OCI-M2 (cell line): ENCODE results near the gene RAB26.
"Not testable (repeated sequence)": the region's sequence is repeated elsewhere in the genome, so short reads cannot be mapped to it uniquely, and the experiment has no call there.

Experiments used
- DNase-seq: peaks from one replicate; lab custom pipeline; 2025; ENCODE audit not compliant: unreplicated experiment; lab: John Stamatoyannopoulos, UW

Gene RAB26

DNA sequence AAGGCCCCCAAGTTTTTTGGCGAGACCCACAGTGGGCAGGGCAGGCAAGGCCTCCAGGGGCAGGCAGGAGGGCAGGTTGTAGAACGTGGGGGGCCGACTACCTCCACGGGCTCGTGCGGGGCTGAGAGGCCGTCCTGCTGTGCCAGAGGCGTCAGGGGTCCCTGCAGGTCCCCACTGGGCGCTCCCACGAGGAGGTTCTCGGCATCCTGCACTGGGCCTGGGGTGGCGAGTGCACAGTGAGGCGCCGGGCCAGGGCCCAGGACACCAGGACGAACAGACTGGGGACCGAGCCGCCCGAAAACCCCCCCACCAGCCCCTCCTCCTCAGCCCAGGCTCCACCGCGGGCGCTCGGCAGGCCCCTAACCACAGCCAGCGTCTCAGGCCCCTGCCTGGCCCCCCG, 32.0 kb upstream of the RAB26 start:
- DNase-seq: not testable (repeated sequence)

DNA sequence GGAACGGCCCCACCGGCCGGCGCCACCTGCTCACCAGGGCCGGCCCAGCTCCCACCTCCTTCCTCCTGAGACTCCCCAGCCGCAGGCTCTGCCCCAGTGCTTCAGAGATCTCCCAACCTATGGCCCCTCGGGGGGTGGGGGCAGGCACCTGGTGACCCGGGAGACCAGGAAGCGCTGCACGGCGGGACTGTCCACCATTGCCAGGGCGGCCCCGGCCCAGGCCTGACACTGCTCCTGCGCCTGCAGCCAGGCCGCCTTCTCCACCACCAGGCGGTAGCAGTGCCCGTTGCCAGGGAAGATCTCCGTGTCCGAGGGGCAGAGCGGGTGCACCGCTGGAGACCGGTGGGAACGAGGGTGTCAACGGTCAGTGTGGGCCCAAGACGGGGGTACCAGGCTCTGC, 31.1 kb upstream of the RAB26 start:
- not testable (repeated sequence) for DNase-seq

DNA sequence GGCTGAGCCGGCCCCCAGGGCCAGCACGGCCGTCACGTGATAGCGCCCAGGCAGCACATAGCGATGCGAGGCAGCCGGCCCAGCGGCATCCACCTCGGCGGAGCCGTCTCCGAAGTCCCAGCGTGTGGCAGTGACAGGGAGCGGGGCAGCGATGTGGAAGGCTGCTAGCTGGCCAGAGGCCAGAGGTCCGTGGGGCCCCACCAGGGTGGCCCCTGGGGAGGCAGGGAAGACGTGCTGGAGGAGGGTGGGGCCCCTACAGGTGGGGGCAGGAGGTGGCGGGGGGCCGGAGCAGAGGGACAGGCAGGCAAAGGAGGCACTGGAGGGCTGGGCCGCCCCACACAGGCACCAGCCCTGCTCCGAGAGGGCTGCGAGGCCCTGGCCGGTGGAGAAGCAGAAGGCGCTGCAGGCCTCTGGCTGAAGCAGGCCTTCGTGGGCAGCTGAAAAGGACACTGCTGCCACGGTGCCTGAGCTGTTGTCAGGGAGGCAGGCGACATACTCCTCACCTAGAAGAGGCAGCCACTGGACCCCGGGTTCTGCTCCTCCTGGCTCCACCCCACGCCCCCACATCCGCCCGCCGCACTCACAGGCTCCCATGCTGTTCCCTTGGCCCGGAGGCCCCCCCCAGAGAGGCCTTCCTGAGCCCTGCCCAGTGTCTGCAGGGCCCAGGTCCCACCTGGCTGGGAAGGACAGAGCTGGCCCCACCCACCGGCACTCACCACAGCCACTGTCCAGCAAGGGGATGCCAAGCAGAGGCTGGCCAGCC, 30.3 kb upstream of the RAB26 start:
- not testable (repeated sequence) for DNase-seq

DNA sequence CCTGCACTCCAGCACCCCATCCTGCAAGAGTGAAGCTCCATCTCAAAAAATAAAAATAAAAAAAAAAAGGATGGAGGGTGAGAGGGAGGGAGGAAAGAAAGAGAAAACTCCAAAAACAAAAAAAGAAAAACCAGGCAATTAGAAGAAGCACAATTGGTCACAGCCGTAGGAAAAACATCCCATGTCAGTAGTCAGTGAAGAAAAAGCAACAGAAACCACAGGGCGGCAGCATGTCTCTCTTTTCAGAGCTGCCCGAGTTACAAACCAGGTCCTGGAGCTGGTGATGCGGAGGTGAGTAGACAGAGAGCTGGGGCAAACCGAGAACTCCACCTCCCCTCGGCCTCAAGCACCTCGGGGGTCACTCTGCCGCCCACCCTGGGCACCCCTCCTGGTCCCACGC, 27.1 kb upstream of the RAB26 start:
- DNase-seq: not testable (repeated sequence)

DNA sequence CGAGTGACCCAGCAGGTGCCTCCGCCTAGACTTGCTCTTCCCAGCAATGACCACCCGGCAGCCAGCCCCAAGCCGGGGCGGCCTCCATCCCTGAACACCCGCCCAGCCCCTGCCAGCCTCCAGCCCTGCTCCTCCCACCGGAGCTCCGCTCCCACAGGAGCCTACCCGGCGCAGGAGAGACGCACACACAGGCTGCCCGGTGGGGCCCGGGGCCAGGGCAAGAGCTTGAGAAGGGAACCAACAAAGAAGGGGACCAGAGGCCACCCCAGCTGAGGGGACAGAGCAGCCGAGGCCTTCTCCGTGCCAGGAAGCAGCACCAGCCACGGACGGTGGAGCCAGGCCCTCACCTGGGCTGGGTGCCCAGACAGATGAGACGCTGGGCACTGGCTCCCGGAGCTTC, 26.6 kb upstream of the RAB26 start:
- no peak for DNase-seq

DNA sequence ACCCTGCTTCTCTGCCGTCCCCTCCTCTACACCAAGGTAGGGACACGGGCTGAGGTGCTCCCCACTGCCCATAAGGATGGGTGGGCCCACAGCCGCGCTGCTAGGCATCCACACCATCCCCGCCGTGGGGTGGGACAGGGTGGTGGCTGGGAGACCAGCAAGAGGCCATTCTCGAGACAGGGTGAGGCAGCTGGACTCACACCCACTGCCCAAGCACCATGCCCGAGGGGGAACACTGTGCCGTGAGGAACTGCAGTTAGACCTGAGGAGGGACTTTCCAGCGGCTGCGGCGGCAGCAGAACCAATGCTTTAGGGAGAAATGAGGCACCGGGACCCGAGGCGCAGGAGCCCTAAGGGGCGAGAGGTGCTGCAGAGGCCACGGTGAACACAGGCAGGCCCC, 26.0 kb upstream of the RAB26 start:
- no peak for DNase-seq

DNA sequence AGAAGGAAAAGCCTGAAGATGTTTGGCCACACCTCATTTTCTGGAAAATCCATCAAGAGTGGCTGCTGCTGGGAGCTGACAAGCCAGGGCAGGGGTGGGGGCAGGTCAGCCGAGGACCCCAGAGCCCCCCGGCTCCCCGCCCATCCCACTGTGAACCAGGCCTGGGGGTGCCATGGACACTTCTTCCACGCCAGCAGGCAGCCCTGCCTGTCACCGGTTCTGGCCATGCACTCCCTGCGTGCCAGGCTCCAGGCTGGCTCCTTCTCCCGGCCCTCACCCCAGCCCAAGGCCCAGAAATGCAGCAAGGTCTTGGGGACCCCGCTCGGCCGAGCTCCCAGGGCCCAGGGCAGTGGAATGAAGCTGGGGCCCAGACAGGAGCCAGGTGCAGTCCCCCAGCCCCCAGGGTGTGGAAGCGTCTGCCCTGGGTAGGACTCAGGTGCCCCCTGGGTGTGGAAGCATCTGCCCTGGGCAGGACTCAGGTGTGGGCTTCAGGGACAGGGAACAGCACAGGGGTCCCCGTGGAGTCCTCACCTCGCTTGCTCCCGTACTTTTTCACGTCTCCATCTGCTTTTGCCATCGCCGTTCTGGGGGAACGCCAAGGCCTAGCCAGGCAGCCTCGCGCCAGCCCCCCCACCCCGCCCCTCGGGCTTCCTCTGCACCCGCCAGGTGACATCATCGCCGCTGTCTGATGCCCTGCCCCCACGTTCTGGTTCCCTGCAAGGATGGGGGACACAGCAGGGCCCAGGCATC, 25.3 kb upstream of the RAB26 start:
- DNase-seq: not testable (repeated sequence)

DNA sequence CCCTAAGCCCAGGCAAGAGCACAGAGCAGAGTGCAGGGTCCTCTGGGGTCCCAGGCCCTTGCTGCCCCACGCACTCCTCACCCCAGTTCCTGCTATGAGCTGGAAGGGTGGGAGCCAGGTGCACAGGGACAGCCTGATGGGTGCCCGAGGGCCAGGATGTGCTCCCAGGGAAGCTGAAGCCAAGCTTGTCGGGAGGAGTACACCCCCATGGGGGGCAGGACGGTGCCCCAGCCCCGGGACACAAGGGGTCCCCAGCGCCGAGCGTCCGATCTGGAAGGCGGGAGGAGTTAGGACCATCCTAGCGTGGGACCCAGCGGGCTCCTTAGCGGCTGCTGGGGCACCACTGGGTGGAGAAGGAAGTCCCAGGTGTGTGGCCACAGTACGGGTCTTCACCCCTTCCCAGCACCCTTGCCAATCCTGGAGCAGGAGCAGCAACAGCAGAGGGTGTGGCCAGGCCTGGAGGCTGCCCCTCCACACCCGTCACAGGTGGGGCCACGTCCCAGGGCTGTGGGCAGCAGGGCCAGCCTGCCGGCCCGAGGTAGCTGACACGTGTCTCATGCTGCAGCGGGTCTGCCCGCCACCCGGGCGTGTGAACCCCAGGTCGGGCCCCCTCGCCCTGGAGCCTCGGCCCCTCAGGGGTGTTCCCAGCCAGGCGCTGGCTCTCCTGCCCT, 24.6 kb upstream of the RAB26 start:
- not testable (repeated sequence) for DNase-seq

DNA sequence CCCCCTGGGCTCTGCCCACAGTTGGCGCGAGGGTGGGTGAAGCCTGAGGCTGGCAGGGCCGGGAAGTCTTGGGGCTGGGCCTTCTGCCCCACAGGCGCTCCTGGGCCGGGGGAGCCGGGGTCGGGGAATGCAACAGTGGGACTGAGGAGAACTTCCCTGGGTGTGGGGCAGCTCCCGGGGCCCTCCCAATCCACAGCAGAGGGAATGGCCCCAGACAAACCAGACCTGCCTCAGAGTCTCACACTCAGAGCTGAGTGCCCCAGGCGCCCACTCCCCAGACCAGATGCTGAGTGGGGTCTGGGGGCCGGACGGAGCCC, 24.1 kb upstream of the RAB26 start:
- DNase-seq: not testable (repeated sequence)

DNA sequence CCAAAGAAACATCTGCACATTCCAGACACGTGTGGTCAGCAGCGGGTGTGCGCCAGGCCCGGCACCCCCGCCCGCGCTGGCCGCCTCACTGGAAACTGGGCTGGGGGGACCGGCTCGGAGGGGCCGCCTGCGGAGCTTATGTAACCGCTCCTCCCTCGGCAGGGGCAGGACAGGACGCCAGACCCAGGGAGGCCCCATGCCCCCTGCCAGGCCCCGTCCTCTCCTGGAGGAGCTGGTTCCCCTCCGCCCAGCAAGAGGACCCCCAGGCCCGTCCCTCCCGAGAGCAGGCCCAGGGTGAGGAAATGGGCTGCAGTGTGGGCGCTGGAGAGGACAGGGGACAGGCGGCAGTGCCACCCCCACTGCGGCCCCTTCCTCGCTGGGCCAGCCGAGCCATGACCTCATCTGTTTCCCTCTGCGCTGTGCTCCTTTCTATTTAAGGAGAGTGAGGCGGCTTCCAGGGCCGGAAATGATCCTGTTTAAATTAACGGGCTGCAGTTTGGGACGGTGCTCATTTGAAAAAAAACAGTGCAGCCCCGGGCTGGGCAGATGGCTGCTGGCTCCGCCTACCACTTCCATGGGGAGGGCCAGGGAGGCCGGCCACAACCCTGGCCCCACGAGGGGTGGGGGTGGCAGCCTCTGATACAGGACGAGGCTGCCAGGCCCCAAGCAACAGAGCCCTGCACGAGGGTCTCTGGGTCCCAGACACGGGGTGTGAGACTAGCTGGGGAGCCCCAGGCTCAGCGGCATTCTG, 23.6 kb upstream of the RAB26 start:
- DNase-seq: not testable (repeated sequence)

DNA sequence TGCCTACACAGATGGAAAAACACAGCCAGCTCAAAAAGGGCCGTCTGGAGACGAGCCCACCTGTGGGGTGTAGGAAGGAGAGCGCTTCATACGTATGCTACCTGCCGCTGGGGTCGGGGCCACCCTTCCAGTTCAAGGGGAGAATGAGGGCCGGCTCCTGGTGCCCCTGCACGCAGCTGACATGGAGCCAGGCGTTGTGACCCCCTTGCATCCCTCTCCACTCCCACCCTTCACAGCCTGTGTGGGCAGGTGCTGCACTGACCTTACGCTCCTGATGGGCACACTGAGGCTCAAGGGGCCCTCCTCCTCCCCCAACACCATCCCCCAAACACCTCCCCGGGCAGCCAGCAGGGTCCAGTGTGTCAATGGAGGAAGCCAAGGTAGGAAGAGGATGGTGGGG, 22.8 kb upstream of the RAB26 start:
- not testable (repeated sequence) for DNase-seq

DNA sequence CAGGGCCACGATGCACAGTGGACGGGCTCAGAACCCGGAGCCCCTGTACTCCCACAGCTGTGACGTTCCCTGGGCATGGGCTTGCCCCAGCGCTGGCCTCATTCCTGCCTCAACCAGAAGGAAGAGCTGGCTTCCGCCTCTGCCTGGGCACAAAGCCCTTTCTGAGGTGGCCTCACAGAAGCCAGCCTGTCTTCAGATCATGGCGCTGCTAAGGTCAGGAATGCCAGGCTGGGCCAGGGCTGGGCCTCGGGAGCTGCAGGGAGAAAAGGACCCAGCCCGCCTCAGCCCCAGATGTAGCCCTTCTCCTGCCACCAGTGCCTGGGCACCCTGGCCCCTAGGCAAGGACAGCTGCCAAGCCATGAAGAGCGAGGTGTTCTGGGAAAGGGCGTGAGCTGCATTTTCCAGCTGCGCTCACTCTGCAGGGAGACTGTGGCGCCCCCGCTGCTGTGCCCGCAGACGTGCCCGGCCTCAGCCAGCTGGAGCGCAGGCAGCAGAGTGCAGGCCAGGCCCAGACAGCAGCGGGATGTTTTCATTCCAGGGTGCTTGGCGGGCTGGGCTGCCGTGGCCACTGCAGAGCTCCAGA, 22.2 kb upstream of the RAB26 start:
- not testable (repeated sequence) for DNase-seq

DNA sequence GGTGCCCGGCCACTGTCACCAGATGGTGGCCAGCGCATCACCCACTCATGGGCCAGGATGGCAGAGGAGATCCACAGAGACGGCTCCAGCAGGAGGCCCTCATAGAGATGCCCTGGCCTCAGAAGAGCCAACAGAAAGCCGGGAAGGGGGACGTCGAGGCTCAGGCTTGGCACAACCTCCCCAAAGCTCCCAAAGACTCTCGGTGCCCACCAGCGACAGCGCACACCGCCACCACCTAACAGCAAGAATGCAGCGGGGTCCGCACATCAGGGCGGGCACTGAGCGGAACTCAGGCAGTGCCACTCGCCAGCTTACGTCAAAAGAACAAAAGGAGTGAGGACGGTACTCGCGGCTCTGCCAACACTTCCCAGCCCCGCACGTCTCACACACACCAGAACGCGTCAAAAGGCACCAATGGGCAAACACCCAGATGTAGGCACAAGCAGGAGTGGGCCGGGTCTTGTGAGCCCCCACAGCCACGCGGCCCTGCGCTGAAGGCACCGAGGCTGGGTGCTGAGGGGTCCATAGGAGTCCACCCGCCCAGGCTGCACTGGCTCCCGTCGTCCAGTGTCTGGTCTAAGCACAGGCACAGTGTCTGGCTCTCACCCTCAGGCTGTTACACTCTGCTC, 21.4 kb upstream of the RAB26 start:
- not testable (repeated sequence) for DNase-seq

DNA sequence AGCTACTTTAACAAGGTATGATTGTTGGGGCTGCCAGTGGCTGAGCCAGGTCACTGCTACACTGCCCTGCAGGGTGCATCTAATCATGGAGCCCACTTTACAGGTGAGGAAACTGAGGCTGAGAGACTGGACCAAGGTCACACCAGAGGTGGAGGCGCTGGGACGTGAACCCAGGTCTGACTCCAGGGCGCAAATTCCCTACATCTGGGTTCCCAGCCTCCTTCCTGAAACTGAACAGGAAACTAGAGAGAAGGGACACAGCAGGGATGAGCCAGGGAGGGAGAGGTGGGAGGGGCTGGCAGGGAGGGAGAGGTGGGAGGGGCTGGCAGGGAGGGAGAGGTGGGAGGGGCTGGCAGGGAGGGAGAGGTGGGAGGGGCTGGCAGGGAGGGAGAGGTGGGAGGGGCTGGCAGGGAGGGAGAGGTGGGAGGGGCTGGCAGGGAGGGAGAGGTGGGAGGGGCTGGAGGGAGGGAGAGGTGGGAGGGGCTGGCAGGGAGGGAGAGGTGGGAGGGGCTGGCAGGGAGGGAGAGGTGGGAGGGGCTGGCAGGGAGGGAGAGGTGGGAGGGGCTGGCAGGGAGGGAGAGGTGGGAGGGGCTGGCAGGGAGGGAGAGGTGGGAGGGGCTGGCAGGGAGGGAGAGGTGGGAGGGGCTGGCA, 20.7 kb upstream of the RAB26 start:
- not testable (repeated sequence) for DNase-seq

DNA sequence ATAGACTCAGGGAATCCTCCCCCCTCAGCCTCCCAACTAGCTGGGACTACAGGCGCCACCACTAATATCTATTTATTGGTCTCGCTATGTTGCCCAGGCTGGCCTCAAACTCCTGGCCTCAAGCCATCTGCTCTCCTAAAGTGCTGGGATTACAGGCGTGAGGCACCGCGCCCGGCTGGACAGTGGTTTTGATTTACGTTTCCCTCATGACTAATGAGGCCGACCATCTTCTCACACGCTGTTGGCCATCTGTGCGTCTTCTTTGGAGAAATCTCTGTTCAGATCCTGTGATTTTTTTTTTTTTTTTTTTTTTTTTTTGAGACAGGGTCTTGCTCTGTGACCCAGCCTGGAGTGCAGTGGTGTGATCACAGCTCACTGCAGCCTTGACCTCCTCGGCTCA, 19.2 kb upstream of the RAB26 start:
- not testable (repeated sequence) for DNase-seq

DNA sequence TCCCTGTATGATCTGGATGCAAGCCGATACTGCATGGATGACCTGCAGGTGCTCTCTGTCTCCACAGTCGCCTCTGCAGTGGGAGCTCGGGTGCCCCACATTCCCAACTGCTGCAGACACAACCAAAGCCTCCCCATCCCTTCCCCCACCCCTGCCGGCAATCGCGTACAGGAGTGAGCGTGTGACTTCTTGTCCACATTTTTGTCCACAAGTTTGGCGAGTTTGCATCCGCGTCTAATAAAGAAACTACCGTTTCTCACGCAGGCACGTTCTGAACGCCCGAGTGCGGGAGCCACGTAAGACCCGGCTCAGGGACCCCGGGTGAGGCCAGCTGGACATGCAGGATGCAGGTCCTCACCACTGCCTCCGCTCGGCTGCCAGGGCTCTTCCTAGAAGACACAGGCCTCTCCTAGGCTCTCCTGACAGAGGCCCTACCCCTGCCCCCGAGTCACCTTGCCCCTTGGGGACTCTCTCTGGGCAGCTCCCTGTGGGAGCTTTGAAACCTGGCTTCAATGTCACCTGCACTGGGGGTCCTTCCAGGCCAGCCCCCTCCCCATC, 18.5 kb upstream of the RAB26 start:
- not testable (repeated sequence) for DNase-seq

DNA sequence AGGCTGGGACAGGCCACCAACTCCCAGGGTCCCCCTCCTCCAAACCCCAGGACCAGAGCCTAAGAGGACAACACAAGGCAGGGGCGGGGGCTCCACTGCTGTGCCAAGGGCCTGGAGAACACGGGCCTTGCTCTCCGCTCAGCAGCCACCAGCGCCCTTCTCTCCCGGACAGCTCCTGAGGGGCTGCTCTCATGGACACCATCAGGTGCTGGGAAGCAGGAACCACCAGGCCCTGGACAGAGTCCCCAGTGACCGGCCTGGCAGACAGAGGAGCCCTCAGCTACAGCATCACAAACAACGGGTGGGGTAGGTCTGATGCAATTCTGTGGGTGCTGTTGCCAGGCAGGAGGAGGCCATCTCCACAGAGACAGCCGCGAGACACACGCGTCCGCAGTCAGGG, 14.6 kb upstream of the RAB26 start:
- not testable (repeated sequence) for DNase-seq

DNA sequence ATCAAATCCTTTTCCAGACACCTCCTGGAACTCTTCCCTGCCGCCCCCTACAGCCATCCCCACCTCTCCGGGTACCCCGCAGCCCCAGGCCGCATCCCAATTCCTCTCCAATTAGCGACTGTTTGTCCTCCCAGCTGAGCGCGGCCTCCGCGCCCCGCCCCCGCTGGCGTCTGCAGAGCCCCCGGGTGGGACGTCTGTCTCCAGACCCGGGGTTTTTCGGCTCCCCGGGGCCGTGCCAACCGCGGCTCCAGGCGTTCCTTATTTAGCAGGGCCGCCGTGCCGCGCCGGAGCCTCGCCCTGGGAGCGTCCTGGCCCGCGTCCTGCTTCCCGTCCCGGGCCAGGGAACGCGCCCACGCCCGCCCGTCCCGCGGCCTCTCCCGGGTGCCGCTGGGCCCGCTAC, 13.4 kb upstream of the RAB26 start:
- DNase-seq: not testable (repeated sequence)

DNA sequence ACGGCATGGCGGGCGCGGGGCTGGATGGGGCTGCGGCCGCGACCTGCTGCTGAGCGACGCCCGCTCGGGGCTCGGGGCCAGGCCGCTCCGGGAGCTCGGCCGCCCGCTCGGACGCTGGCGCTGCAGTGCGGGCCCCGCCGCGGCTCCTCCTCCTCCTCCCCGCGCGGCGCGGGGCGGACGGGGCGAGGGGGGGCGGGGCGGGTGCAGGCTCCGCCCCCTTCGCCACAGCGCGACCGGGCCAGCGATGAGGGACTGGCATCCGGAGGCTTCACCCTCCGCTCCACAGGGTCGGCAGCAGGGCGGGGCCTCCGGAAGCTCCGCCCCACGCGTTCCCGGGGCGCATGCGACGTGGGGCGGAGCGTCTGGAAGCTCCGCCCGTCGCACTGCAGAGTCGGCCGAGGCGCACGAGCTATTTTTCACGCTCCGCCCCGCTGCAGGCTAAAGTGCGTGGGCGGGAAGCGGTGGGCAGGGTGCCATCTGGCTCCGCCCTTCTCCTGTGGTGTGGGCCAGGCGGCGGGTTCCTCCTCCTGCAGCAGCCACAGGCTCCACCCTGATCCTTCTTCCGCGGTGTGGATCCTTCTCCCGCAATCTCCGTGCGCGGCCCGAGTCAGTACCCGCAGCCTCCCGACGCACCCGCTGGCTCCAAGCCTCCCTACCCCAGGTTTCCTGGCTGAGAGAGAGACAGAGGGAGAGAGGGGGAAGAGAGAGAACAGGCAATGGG, 12.5 kb upstream of the RAB26 start, which contains the start of gene PKD1:
Gene PKD1 (minus strand): TSS at position 129 of the 721 bp plus-strand sequence. CDS start 209 bp downstream, outside the sequence.
- not testable (repeated sequence) for DNase-seq
